HG02870 (cell line): Measurements from ENCODE around the gene TRPM1.

Source experiments
- ATAC-seq: cut with Tn5 transposase; IDR thresholded peaks from one replicate; pipeline ENCODE4 v1.9.1; 2021; ENCODE audit warnings: mild to moderate bottlenecking, moderate library complexity; ENCODE audit not compliant: unreplicated experiment

The TRPM1 gene

DNA sequence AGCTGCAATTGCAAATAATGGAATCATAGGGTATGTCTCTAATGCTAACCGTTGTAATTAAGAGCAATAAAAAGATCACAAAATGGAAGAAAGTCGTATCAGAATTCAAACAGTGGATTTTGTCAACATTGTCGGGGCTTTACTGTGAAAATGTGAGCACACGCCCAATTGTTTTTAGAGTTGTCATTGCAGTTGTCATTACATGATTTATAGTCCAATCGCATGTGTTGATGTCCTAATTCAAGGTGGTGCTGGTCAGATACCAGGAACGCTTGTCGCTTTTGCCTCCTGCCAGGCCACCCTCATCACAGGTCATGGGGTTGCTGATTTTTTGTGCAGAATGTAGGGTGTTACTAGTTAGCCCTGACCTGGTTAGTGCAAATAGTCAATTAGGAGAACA, 16.2 kb downstream of the TRPM1 start:
- no peak for ATAC-seq

DNA sequence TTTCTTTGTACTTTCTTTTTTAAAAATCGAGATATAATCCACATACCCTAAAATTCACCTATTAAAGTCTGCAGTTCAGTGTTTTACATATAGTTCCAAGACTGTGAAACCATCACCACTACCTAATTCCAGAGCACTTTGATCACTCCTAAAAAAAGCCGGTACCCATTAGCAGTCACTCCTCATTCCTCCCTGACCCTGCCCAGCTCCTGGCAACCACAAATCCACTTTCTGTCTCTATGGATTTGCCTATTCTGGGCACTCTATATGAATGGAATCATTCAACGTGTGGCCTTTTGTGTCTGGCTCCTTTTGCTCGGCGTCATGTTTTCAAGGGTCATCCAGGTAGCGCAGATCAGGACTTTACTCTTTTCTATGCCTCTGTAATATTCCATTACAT, 17.3 kb downstream of the TRPM1 start:
- ATAC-seq, result no peak

DNA sequence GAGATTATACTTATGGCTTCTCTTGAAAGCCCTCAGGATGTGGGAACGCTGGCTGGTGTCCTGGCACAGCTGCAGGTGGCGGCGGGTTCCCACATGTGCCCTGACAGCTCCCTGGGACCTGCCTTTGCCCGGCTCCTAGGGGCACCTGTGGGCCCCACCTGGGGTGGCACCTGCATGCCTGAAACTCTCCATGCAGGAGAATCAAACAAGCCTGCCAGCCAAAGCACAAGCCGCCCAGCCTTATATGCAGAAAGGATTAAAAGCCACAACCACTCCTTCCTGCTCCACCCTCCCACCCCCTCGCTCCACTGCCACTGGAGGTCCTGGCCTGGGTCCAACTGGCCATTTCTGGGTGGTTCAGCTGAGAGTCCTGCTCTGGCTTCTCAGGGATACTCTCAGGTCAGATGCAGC, 18.1 kb downstream of the TRPM1 start:
- ATAC-seq, result no peak

DNA sequence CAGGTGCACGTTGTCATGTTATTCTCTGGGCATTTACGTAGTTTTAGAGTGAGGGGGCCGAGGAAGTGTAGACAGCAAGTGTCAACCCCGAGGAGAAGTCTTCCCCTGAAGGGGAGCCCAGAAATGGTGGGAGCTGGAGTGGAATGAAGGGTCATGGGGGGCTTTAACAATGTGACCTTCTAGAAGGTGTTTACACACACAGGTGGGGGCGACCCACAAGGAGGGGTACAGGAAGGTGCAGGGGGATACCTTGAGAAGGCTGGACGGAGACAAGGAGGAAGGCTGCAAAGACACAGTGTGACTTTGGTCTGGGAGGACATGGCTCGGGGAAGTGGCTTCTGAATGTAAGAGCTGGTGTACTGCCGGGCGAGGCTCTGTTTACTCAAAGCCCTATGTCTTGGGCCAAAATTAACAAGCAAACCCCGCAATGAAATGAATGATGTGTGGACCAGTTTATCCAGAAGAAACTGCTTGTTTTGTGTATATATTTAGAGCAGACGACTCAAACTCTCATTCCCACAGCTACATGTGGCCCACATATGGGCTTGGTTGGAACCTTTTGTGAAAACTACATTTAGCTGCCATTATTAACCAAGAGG, 18.7 kb downstream of the TRPM1 start:
- ATAC-seq, result no peak

DNA sequence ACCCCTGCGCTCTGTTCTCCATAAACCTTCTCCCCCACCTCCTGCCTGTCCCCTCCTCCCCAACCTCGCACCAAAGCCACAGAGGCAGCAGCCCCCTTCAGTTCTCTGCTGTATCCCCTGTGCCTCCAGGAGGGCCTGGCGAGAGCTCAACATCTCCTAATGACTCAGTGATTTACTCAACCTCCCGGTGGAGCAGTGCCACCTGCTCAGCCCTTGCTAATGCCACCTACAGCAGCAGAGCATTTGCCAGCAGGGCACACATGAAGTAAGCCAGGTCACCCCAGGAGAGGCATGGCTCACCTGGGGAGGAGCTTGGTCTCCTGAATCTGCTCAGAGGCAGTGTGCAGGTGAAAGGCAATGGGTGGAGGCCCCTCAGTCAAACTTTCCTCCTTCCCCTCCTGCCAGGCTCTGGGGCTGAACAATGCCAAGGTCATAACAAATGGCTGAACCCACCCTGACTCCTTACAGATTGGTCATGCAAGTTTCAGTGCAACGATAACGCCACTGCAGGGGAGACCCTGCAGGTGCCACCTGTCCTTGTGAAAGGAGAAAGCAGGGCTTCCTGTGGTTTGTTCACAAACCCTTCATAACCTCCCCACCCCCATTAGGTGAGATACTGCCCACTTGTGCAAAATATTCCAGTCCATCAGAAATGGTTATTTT, 19.8 kb downstream of the TRPM1 start:
- no peak for ATAC-seq

DNA sequence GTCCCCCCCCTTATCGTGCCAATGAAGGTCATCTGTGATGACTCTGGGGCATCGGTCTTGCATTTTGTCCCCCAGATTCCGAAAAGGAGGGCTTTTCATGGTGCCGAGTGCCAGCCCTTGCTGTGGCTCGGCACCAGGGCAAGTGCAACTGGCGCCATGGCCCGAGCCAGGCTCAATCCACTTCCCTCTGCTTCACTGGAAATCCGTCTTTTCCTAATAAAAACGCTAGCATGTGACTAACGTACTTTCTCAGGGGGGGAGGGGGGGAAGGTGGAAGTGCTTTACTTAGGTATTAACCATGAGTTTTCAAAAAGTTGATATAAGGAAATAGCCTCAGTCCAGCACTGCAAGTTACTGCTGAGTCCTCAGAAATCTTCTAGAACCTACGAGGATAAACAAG, 20.5 kb downstream of the TRPM1 start:
- no peak for ATAC-seq

DNA sequence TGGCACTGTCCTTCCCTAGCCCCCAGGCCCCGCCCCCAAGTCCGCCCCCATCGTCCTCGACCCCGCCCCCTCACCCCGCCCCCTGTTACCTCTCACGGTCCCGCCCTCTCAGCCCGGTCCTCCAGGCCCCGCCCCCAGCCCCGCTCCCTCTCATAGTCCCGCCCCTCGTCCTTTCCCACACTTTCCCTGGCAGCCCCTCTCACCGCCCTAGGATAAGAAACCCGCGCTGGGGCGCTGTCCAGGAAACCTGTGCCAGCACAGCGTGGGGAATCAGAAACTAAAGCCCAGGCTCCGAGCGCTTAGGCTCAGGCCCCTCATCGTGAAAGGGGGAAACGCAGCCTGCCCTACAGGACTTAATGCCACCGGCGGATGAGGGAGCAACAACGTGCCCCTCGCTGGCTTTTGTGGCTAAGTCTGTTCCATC, 20.9 kb downstream of the TRPM1 start:
- no peak for ATAC-seq

DNA sequence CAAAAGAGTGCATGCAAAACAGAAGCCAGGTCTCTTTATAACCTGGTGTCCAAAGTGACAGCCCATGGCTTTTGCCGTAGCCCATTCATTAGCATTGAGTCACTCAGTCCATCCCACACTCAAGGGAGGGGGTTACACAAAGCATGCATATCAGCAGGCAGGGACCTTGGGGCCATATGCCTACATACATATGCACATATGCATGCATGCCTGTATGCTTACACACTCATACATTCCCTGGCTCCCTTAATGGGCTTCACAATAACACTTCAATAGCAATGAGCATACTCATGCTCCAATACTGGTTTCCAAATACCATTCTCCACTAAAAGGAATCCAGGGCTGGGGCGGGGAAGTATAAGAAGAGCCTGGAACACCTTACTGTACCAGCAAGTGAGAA, 22.0 kb downstream of the TRPM1 start:
- ATAC-seq, result no peak

DNA sequence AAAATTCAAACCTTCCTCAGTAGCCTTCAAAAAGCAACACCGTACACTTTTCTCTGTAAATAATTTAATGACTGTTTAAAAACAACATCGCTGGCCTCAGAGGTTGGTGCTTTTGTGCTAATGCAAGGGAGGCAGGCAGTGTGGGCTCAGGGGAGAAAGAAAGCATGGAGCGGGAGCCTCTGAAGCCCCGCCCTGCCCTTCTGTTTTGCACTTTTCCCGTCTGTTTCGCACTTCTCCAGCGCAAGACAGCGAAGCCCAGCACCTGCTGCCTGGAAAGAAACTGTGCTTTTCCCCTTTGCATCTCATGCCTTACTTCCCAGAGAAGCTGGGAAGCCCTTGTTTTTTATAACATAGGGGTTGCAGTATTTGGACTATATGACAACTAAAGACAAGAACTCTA, 23.1 kb downstream of the TRPM1 start:
- ATAC-seq, result no peak

DNA sequence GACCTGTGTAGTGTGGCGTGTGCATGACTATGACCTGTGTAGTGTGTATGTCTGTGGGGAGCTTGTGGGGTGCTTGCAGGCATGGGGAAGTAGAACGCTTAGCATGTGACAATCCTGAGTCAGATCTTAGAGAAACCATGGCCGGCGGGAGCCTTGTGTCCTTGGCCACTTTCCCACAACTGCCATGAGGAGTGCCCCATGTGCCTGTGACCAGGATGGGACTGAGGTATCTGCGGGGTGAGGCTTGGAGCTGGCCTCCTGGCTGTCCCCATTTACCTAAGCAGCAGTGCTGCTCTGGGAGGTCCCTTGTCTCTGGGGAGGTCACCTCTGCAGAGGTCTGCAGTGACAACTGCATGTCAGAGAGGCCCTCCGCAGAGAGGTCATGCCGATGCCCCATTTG, 23.6 kb downstream of the TRPM1 start:
- ATAC-seq, result no peak

DNA sequence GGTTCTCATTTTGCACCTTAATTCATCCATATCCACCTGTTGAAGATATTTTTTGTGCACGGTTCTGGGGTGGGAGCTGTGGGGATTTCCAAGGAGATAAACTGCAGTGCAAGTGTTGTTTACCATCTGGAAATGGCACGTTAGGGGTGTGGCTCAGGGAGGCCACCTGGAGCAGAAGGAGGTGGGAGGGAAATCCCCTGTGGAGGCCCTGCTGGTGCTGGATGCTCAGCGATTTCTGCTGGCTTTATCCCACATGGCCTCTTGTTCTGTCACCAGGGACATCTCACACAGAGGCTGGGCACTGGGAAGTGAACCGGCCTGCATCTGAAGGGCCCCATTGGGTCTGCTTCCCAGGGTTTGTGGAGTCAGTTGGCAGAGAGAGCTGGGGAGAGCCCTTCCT, 24.3 kb downstream of the TRPM1 start:
- ATAC-seq, result no peak

DNA sequence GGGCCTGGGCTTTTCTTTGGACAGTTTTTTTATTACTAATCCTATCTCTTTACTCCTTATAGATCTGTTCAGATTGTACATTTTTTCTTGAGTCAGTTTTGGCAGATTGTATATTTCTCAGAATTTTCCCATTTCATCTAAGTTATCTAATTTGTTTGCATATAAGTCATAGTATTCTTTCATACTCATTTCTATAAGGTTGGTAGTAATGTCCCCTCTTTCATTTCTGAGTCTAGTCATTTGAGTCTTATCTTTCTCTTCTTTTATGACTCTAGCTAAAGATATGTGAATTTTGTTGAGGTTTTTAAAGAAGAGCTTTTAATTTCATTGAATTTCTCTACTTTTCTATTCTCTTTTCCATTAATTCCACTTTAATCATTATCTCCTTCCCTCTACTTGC, 27.2 kb downstream of the TRPM1 start:
- ATAC-seq, result no peak

DNA sequence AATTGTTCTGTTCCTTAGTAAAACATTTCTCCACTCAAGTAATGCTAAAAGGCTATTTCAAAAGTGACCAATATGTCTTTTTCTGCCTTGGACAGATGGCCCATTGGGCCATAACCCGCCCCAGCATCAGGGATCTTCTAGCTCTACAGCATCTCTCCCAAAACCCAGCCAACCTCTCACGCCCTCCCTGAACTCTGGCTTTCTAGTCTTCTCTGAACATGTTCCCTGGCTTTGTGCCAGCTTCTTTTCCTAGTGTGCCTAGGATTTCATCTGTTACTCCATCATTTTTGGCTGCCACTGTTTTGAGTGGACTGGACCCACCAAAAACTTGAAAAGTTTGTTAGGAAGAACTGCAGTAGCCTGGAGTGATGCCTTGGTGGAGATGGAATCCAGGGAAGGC, 30.7 kb downstream of the TRPM1 start:
- no peak for ATAC-seq

DNA sequence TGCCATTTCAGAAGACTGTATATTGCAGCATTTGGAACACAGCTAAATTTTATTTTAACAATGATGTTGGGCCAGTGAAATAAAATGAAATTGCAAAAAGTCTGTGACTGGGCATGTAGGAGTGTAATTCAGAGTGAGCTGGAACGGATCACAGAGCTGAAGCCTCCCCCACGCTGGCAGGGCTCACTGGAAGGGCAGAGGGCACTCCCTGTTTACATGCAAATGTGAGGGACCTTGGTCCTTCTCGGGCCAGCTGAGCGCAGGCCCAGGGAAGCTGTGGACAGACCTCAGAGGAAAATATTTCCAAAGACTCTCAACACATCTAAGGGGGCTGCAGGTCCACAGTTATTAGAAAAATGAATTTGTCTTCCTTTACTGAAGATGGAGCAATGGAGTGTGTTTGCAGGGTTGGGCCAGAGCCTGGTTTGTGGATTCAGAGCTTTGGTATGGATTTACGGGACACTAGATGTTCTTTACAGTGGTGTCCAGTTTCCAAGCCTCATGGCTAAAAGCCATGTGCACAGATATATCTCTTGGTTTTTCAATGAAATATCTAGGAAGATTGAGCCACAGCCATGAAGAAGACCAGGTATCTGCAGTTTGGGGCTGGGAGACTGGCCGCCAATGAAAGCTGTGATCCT, 32.0 kb downstream of the TRPM1 start:
- ATAC-seq, result no peak

DNA sequence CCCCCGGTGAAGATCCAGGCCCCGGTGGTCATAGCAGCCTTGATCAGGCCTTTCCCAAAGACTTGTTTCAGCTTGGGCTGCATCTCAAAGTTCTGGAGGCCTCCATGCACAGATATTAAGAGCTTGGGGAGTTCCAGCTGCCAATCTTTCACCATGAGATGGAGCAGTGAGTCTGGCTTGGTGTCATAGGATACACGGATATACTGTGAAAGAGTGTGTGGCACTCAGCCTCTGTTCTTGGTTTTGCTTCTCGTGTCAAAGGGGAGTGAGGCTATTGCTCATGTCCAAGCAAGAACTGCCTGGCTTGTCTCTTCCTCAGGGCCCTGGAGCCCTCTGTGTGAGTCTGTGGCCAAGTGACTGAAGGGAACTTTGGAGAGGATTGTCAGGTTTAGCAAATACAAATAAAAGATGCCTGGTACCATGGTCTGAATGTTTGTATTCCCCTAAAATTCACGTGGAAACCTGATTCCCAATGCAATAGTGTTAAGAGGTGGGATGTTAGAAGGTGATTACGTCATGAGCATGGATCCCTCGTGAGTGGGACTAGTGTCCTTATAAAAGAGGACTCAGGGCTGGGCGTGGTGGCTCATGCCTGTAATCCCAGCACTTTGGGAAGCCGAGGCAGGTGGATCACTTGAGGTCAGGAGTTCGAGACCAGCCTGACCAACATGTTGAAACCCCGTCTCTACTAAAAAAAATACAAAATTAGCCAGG, 33.5 kb downstream of the TRPM1 start:
- no peak for ATAC-seq

DNA sequence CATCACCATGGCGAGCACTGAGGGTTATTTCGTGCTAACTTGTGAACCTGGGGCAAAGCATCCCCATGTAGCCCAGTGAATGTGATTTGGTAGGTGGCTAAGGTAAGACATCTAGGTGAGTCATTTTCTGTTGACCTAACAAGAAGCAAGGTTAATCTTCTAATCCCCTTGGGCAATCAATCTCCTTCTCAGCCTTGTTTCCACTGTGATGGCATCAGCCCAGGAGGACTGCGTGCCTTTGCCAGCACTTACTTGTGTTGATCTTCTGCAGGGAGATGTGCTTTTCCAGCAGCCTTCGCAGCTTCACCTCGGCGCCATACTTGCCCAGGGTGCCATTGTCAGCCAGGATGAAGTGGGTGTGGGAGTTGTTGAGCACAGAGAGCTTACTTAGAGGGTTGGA, 35.7 kb downstream of the TRPM1 start:
- ATAC-seq, result no peak

DNA sequence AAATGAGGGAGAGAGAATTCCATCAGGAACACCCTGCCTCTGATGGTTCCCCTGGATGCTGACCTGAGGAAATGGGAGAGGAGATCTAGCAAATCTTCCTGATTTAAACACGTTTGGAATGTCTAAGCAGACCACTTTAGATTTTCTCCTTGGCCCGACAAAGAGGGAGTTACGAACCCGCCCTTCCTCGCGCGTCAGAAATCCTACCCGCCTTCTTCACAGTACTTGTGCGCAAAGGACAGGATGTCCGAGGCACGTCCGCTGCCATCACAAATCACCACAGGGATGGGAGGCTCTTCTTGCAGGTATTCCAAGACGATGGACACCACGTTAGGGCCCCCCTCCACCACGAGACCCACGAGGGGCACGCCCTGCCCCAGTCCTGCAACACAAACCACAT, 38.6 kb downstream of the TRPM1 start:
- ATAC-seq, result no peak

DNA sequence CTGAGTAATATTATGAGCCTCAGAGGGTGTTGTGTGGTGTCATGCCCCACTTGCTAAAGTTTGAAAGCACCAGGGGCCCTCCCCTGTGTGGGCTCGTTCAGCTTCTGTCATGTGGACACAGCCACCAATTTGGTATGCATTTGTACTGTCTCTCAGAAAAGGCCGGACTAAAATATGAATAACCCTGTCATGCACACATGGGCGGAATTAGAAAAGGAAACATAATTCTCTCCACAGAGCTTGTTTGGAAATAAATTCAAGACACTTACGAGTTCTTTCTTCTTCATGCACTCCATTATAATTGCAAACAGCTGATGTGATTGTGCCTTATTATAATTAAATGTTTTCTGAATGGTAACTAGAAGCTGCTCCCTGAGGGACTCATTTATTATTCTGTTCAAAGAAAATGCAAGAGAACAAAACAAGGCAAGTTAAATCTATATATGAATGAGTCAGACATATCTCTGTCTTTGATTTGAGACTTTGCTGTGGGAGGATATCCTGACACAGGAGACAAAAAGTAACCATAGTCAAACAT, 39.1 kb downstream of the TRPM1 start:
- ATAC-seq, result no peak

DNA sequence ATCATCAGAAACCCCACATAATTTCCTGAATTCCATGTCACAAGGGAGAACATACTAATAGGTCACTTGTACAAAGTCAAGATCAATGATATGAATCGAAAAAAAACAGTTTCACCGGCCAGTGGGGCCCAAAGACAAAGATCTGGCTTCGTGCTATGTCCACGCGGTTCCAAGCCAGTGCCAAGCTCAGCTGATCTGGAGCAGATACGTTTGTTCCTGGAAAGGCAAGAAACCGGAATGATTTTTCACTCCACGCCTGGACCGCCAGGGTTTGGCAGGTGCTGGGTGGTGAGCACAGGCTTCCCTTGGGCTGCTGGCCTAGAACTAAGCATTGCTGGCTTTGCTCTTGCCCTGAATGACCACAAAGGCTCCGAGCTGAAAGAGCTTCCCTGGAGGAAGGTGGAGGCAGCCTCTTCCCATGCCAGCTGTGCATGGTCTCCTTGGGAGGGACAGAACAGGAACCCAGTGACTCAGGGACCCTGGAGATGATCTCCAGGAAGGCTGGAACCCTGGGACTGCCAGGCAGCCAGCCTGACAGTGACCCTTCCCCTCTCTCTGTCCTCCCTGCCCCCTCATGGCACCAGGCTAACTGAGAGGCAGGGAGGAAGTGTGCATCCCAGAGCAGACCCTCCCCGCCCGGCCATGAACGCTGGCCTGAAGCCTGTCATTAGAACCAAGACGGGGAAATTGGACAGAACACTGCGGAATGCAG, 40.9 kb downstream of the TRPM1 start:
- no peak for ATAC-seq

DNA sequence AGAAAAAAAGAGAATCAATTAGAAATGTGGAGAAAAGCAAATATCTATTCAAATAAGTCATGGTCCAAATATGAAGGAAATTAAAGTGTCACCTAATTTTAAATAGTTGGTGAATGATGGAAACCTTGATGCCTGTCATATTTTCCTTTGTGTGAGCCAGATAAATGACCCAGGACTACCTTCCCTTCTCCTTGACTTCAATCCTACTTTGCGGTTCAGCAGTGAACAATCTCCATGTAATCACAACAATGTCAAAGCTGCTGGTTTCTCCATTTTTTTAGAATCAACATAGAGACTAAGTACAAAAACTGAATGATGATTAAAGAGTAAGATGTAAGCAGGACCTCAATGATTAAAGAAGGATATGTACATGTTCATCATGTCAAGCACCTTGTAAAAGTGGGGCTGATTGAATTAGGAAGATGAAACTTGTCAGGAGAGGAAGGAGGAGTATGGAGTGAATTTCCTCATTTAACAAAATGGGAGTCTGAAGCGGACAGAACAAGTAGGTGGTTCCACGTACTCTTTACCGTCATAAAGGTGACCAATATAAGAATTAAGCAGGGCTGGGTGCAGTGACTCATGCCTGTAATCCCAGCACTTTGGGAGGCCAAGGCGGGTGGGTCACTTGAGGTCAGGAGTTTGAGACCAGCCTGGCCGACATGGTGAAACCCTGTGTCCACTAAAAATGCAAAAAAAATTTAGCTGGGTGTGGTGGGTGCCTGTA, 43.1 kb downstream of the TRPM1 start:
- no peak for ATAC-seq
